NT2/D1 (cell line): ENCODE data around the gene CAV1.

Source experiments
- SUZ12 ChIP-seq: IDR thresholded peaks from 2 replicates; pipeline ENCODE4 v1.6.1; 2011; ENCODE audit not compliant: insufficient read length, insufficient read depth; ENCODE audit errors: extremely low read depth
- YY1 ChIP-seq: IDR thresholded peaks from 2 replicates; pipeline ENCODE4 v1.6.1; 2011; ENCODE audit not compliant: insufficient read length, insufficient read depth

- no peak for TF ChIP-seq YY1
- no peak for TF ChIP-seq SUZ12
These were observed 46.7 kb downstream of the CAV1 start for GRCh38 chr7:116571552-116571951.
